Natural killer cell (primary cell): Measurements from ENCODE around the gene IGF1R. TPM values are rescaled to one million over a fixed set of nuclear protein-coding genes. Genes with fewer than 3 reads are reported as not detected.

Experiments used
- ATAC-seq, 3 donors: fragments of 150-1000 bp in 2 of 3; fragments of 200-7000 bp in 1 of 3; cut with Tn5 transposase; 1 replicate in 1 of 3; 2 replicates in 2 of 3; pipeline ENCODE4 v1.10.0; 2021; ENCODE audit warnings: mild to moderate bottlenecking in 2 of 3, moderate library complexity in 2 of 3
- DNase-seq, 2 donors: peaks; one replicate each; pipeline versions ENCODE4 v3.0.0 to v3.0.0-alpha.2; 2013 to 2021; ENCODE audit warnings: mixed read lengths in 1 of 2
- H3K27ac ChIP-seq: one replicate; pipeline ENCODE4 v1.5.1; 2013; ENCODE audit warnings: mild to moderate bottlenecking, low read length
- H3K27me3 ChIP-seq: one replicate; pipeline ENCODE4 v1.6.1; 2013; ENCODE audit warnings: low read length; ENCODE audit not compliant: control insufficient read depth, insufficient read depth
- H3K36me3 ChIP-seq: one replicate; pipeline ENCODE4 v1.6.1; 2013; ENCODE audit warnings: low read length; ENCODE audit not compliant: control insufficient read depth, insufficient read depth
- H3K4me1 ChIP-seq: one replicate; pipeline ENCODE4 v1.6.1; 2013; ENCODE audit warnings: low read length; ENCODE audit not compliant: control insufficient read depth, insufficient read depth
- H3K4me3 ChIP-seq: one replicate; pipeline ENCODE4 v1.5.1; 2013; ENCODE audit warnings: low read length
- H3K9me3 ChIP-seq: one replicate; pipeline ENCODE4 v1.6.1; 2013; ENCODE audit warnings: low read length; ENCODE audit not compliant: control insufficient read depth, insufficient read depth
- H3K27ac Mint-ChIP-seq, 2 donors: one replicate each; pipeline ENCODE4 v1.8.0; 2022; ENCODE audit warnings: mild to moderate bottlenecking in 2 of 2, mixed read lengths in 2 of 2, moderate library complexity in 1 of 2
- H3K27me3 Mint-ChIP-seq, 2 donors: one replicate each; pipeline ENCODE4 v1.8.0; 2022; ENCODE audit warnings: low read depth in 2 of 2, mixed read lengths in 2 of 2
- H3K36me3 Mint-ChIP-seq: one replicate; pipeline ENCODE4 v1.8.0; 2022; ENCODE audit warnings: mixed read lengths
- H3K4me1 Mint-ChIP-seq, 2 donors: one replicate each; pipeline ENCODE4 v1.8.0; 2022; ENCODE audit warnings: mixed read lengths in 2 of 2
- H3K4me3 Mint-ChIP-seq: one replicate; pipeline ENCODE4 v1.8.0; 2022; ENCODE audit warnings: mild to moderate bottlenecking, moderate library complexity, mixed read lengths
- H3K9me3 Mint-ChIP-seq, 2 donors: one replicate each; pipeline ENCODE4 v1.8.0; 2022; ENCODE audit warnings: mixed read lengths in 2 of 2
- CTCF ChIP-seq: fragments of 200-600 bp; IDR thresholded peaks from one replicate; pipeline ENCODE4 v1.8.0; 2022; ENCODE audit warnings: antibody characterized with exemption
- WGBS: methylation state at CpG from one replicate; pipeline ENCODE4 v1.1.7; 2013; ENCODE audit warnings: missing lambda C conversion rate; ENCODE audit not compliant: insufficient coverage; 5-methylcytosine and 5-hydroxymethylcytosine counted together
- intact Hi-C: fragments of 100-400 bp; cut with micrococcal nuclease; formaldehyde crosslinking; loops from one replicate; pipeline ENCODE4 v1.14.2; 2022
- total RNA-seq, 4 donors: library from RNA; stranded (reverse); fragments of 120-200 nt in 1 of 4; gene quantifications; one replicate each; pipeline versions ENCODE4 v1.2.3 to v1.2.4, GENCODE V29; 2013 to 2022

IGF1R gene
- total RNA-seq, 3 donors from 2014 or later (not counting 1 experiment from before 2014, with no cell fraction given): 47.3 to 50.7 (median 49.0) TPM

DNA sequence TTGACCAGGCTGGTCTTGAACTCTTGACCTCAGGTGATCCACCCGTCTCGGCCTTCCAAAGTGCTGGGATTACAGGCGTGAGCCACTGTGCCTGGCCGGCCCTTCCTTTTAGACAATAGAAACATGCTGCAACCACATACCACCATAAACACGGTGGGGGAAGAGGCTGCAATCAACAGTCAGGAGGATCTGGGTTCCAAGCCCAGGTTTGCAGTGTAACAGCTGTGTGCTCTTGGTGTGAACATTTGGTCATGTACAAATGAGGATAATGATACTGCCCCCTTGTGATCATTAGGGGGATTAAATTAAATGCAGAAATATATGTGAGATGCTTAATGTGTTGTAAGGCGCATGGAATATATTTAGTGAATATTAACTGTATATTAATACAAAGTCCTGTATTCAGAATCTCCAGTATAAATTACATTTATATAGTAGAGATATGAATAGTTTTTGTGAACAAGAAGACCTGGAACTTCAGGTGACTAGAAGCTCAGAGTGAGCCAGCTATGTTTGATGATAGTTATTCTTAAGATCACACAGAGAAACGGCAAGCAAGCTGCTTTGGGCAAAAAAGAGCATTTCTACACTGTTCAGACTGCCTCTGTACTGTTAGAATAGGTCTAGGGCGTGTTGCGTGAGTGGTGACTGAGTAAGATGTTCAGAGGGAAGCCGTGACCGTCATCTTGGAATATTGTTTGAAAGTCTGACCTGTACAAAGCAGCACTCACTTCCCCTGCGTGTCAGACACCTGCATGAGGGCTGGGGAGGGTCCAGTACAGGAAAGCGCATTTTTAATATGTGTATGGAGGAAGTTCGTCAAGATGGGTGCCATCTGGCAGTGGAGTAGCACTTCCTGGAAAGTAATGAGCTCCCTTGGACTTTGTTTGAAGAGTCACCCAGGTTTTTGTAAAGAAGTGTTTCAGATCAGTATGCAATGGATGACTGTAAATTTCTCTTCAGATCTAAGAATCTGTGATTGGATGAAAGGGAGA lies 233.5 kb downstream of the IGF1R start:
- Histone ChIP-seq H3K27ac (no peak overlapping the region), H3K36me3 (no peaks in the 10 kb centered on the region), H3K4me3 (no peak overlapping the region), H3K9me3 (no peaks in the 10 kb centered on the region), H3K4me1 (no peaks in the 10 kb centered on the region), H3K27me3 (no peaks in the 10 kb centered on the region)
- DNase-seq (peak in 1 of 2 donors; percentile 66), ATAC-seq (peak; percentile 53 to 68 (median 64))
- H3K4me1 Mint-ChIP-seq: peaks cover 7 to 13% of the 10 kb centered on the region in 2 donors
- H3K27ac Mint-ChIP-seq: no peak overlapping the region
- WGBS: 68% methylated on average over 13 of the region's 14 CpGs
- TF ChIP-seq CTCF: peak; percentile 72
- H3K27me3 Mint-ChIP-seq: no peaks in the 10 kb centered on the region
- no peak overlapping the region for H3K4me3 Mint-ChIP-seq
- intact Hi-C loops: loop anchor here (1.0 kb wide), 1 partner anchor 103 kb away; no protein-coding TSS in a partner anchor
- H3K9me3 Mint-ChIP-seq: no peaks in the 10 kb centered on the region
- no peaks in the 10 kb centered on the region for H3K36me3 Mint-ChIP-seq

GRCh38 chr15:98883478-98883877 lies 235.1 kb downstream of the IGF1R start:
- H3K27me3 Mint-ChIP-seq: no peaks in the 10 kb centered on the region
- no peak overlapping the region for H3K4me3 Mint-ChIP-seq
- no peak overlapping the region for H3K27ac Mint-ChIP-seq
- no peaks in the 10 kb centered on the region for H3K36me3 Mint-ChIP-seq
- Histone ChIP-seq H3K4me1 (no peaks in the 10 kb centered on the region), H3K27me3 (no peaks in the 10 kb centered on the region), H3K36me3 (no peaks in the 10 kb centered on the region), H3K9me3 (no peaks in the 10 kb centered on the region), H3K27ac (no peak overlapping the region), H3K4me3 (no peak overlapping the region)
- peaks cover 13 to 19% of the 10 kb centered on the region in 2 donors for H3K4me1 Mint-ChIP-seq
- intact Hi-C loops: no loop called here
- WGBS: 95% methylated on average over 11 of the region's 11 CpGs
- H3K9me3 Mint-ChIP-seq: no peaks in the 10 kb centered on the region
- TF ChIP-seq CTCF: no peak
- no peak for ATAC-seq
- no peak for DNase-seq

GRCh38 chr15:98884894-98885293 lies 236.6 kb downstream of the IGF1R start:
- DNase-seq (no peak), ATAC-seq (no peak)
- no peak overlapping the region for H3K4me3 Mint-ChIP-seq
- H3K4me1 Mint-ChIP-seq: peaks cover 13 to 24% of the 10 kb centered on the region in 2 donors
- H3K27me3 Mint-ChIP-seq: no peaks in the 10 kb centered on the region
- Histone ChIP-seq H3K9me3 (no peaks in the 10 kb centered on the region), H3K4me3 (no peak overlapping the region), H3K4me1 (no peaks in the 10 kb centered on the region), H3K27ac (no peak overlapping the region), H3K27me3 (no peaks in the 10 kb centered on the region), H3K36me3 (no peaks in the 10 kb centered on the region)
- H3K9me3 Mint-ChIP-seq: no peaks in the 10 kb centered on the region
- H3K36me3 Mint-ChIP-seq: no peaks in the 10 kb centered on the region
- no peak for TF ChIP-seq CTCF
- no peak overlapping the region for H3K27ac Mint-ChIP-seq
- 81% methylated on average over 3 of the region's 3 CpGs for WGBS
- intact Hi-C loops: no loop called here
